A549 (cell line): ENCODE data around the gene RRAS. TPM values are rescaled to one million over a fixed set of nuclear protein-coding genes. Genes with fewer than 3 reads are reported as not detected.
A peak's percentile ranks its signal among the peaks of the same experiment; 100 is the strongest.

ENCODE experiments used
- ATAC-seq, 2 experiments: fragments of 200-7000 bp in 1 of 2; fragments of >200 bp in 1 of 2; cut with Nextera tagmentation in 1 of 2; cut with Tn5 transposase in 1 of 2; 3 replicates each; pipeline versions ENCODE4 v1.8.0 to v1.9.1; 2018 to 2020; ENCODE audit warnings: mild to moderate bottlenecking in 1 of 2, moderate library complexity in 1 of 2
- CTCF ChIA-PET: fragments of 300-600 bp; sonication (Branson Sonifier 250); formaldehyde crosslinking; extraction: SDS; loops from one replicate; lab custom pipeline; 2021; ENCODE audit warnings: antibody characterized with exemption, inconsistent platforms; lab: Yijun Ruan, JAX
- POLR2A ChIA-PET: fragments of 350-600 bp; formaldehyde crosslinking; extraction: SDS; loops from one replicate; lab custom pipeline; 2021; ENCODE audit warnings: antibody characterized with exemption, inconsistent platforms; lab: Yijun Ruan, JAX
- DNase-seq, 2 experiments: peaks; one replicate each; pipeline versions ENCODE4 v3.0.0 to v3.0.0-alpha.2; 2011 to 2016; ENCODE audit warnings: low read depth in 1 of 2, low spot score in 1 of 2
- FAIRE-seq: peaks from 2 replicates; lab custom pipeline; 2011; peaks lifted over from hg19 to GRCh38; lab: Jason Lieb, UNC
- H3K27ac ChIP-seq, 2 experiments: fragments of >200 bp; sonication (Bioruptor Twin); formaldehyde crosslinking; 3 replicates each; pipeline ENCODE4 v1.5.1; 2016 to 2017
- H3K4me1 ChIP-seq: fragments of >200 bp; sonication (Bioruptor Twin); formaldehyde crosslinking; 3 replicates; pipeline ENCODE4 v1.6.1; 2016
- H3K4me2 ChIP-seq: fragments of >200 bp; sonication (Bioruptor Twin); formaldehyde crosslinking; 3 replicates; pipeline ENCODE4 v1.6.1; 2016
- H3K4me3 ChIP-seq: fragments of >200 bp; sonication (Bioruptor Twin); formaldehyde crosslinking; 3 replicates; pipeline ENCODE4 v1.5.1; 2016
- H3K9me3 ChIP-seq: fragments of >200 bp; sonication (Bioruptor Twin); formaldehyde crosslinking; 3 replicates; pipeline ENCODE4 v1.6.1; 2016
- BHLHE40 ChIP-seq: IDR thresholded peaks from 2 replicates; pipeline ENCODE4 v1.6.1; 2012; ENCODE audit warnings: low read depth, low read length, inconsistent platforms
- CEBPB ChIP-seq, 2 experiments: fragments of >200 bp in 1 of 2; sonication (Bioruptor Twin) in 1 of 2; formaldehyde crosslinking in 1 of 2; IDR thresholded peaks; 2 replicates each; pipeline ENCODE4 v1.6.1; 2012 to 2016
- CHD2 ChIP-seq: fragments of 150-350 bp; IDR thresholded peaks from 2 replicates; pipeline ENCODE4 v1.6.1; 2014; ENCODE audit warnings: low read length; ENCODE audit not compliant: partially characterized antibody
- EHF ChIP-seq: fragments of 250-450 bp; sonication (Bioruptor Pico); IDR thresholded peaks from 2 replicates; pipeline ENCODE4 v1.5.0; 2020; ENCODE audit warnings: mild to moderate bottlenecking
- FOSB ChIP-seq: fragments of 250-450 bp; sonication (Bioruptor Pico); IDR thresholded peaks from 2 replicates; pipeline ENCODE4 v1.5.0; 2020; ENCODE audit warnings: mild to moderate bottlenecking, moderate library complexity
- FOSL2 ChIP-seq, 2 experiments: fragments of 450-650 bp in 1 of 2; fragments of >200 bp in 1 of 2; sonication (Bioruptor Twin) in 1 of 2; formaldehyde crosslinking; IDR thresholded peaks; 2 replicates each; pipeline versions ENCODE4 v1.5.0 to v1.6.1; 2016 to 2020; ENCODE audit warnings: mild to moderate bottlenecking in 1 of 2, moderate library complexity in 1 of 2
- GATA3 ChIP-seq: IDR thresholded peaks from 2 replicates; pipeline ENCODE4 v1.6.1; 2012; ENCODE audit warnings: borderline replicate concordance
- HOXA7 ChIP-seq: fragments of 250-450 bp; sonication (Bioruptor Pico); IDR thresholded peaks from 2 replicates; pipeline ENCODE4 v1.5.0; 2020; ENCODE audit warnings: mild to moderate bottlenecking, moderate library complexity
- HOXB13 ChIP-seq: fragments of 250-450 bp; sonication (Bioruptor Pico); IDR thresholded peaks from 2 replicates; pipeline ENCODE4 v1.5.0; 2020; ENCODE audit warnings: low read depth, mild to moderate bottlenecking, moderate library complexity
- HOXB5 ChIP-seq: fragments of 250-450 bp; sonication (Bioruptor Pico); IDR thresholded peaks from 2 replicates; pipeline ENCODE4 v1.5.0; 2020; ENCODE audit warnings: mild to moderate bottlenecking, moderate library complexity
- JUN ChIP-seq, 2 experiments: fragments of >200 bp; sonication (Bioruptor Twin); formaldehyde crosslinking; IDR thresholded peaks; 2 replicates in 1 of 2; 3 replicates in 1 of 2; pipeline ENCODE4 v1.6.1; 2016 to 2017
- JUNB ChIP-seq: fragments of >200 bp; sonication (Bioruptor Twin); formaldehyde crosslinking; IDR thresholded peaks from 2 replicates; pipeline ENCODE4 v1.6.1; 2016
- MAZ ChIP-seq: fragments of 150-350 bp; IDR thresholded peaks from 2 replicates; pipeline ENCODE4 v1.6.1; 2014; ENCODE audit warnings: antibody characterized with exemption, low read depth, low read length, borderline replicate concordance
- MYC ChIP-seq: IDR thresholded peaks from 2 replicates; pipeline ENCODE4 v1.6.1; 2012; ENCODE audit warnings: mild to moderate bottlenecking, inconsistent platforms, low read length, improper control_type of control experiment, borderline replicate concordance
- PHF8 ChIP-seq: fragments of 200-600 bp; sonication (generic); IDR thresholded peaks from 2 replicates; pipeline ENCODE4 v1.6.1; 2016; ENCODE audit warnings: low read depth, mild to moderate bottlenecking, antibody characterized with exemption, moderate library complexity, borderline replicate concordance
- POLR2AphosphoS2 ChIP-seq: conservative IDR thresholded peaks from 2 replicates; pipeline ENCODE4 v1.6.1; 2012; ENCODE audit warnings: low read length, improper control_type of control experiment, inconsistent platforms
- RCOR1 ChIP-seq: fragments of 150-350 bp; IDR thresholded peaks from 2 replicates; pipeline ENCODE4 v1.6.1; 2014; ENCODE audit warnings: antibody characterized with exemption, low read length, low read depth
- RFX5 ChIP-seq: fragments of 450-650 bp; IDR thresholded peaks from 2 replicates; pipeline ENCODE4 v1.7.1; 2014; ENCODE audit warnings: antibody characterized with exemption, mild to moderate bottlenecking, moderate library complexity
- SMC3 ChIP-seq: fragments of >200 bp; sonication (Bioruptor Twin); formaldehyde crosslinking; IDR thresholded peaks from 3 replicates; pipeline ENCODE4 v1.6.1; 2018; ENCODE audit warnings: inconsistent platforms
- ZNF302 ChIP-seq: fragments of 250-450 bp; sonication (Bioruptor Pico); IDR thresholded peaks from 2 replicates; pipeline ENCODE4 v1.9.0; 2021; ENCODE audit warnings: inconsistent platforms, mild to moderate bottlenecking, moderate library complexity
- WGBS: methylation state at CpG from one replicate; pipeline ENCODE4 v1.1.6; 2017; ENCODE audit errors: missing lambda C conversion rate; 5-methylcytosine and 5-hydroxymethylcytosine counted together
- polyA plus RNA-seq, 4 experiments: library from polyadenylated mRNA; depleted of rRNA in 3 of 4; stranded (reverse); fragments of >200 nt; fragmentation: RNase III in 1 of 4; extraction: RNeasy Plus Mini Kit Qiagen cat#74134 plus additional on column Dnase treatment in 1 of 4; gene quantifications; 2 replicates in 3 of 4; 3 replicates in 1 of 4; pipeline ENCODE4 v1.2.3, GENCODE V29; 2011 to 2017
- TF ChIP-seq, protein P1 (sequence below): fragments of >200 bp; sonication (Bioruptor Twin); formaldehyde crosslinking; IDR thresholded peaks from 3 replicates; pipeline ENCODE4 v1.6.1; 2016
- TF ChIP-seq, protein P2 (sequence below): fragments of 150-350 bp; IDR thresholded peaks from 2 replicates; pipeline ENCODE4 v1.6.1; 2014; ENCODE audit warnings: low read depth, mild to moderate bottlenecking, low read length
- TF ChIP-seq, protein P3 (sequence below): IDR thresholded peaks from 2 replicates; pipeline ENCODE4 v1.6.1; 2012; ENCODE audit warnings: low read depth, borderline replicate concordance
- TF ChIP-seq, protein P4 (sequence below): IDR thresholded peaks from 2 replicates; pipeline ENCODE4 v1.6.1; 2012
- TF ChIP-seq, protein P5 (sequence below): fragments of >200 bp; sonication (Bioruptor Twin); formaldehyde crosslinking; IDR thresholded peaks from 3 replicates; pipeline ENCODE4 v1.5.1; 2016
- TF ChIP-seq, protein P6 (sequence below): fragments of 250-450 bp; sonication (Bioruptor Pico); IDR thresholded peaks from 2 replicates; pipeline ENCODE4 v1.5.0; 2020; ENCODE audit warnings: low read depth, mild to moderate bottlenecking, moderate library complexity

RRAS gene
- polyA plus RNA-seq, 2 of the 4 experiments (the other 2 are of a cell fraction): 47.6 to 49.2 TPM

DNA sequence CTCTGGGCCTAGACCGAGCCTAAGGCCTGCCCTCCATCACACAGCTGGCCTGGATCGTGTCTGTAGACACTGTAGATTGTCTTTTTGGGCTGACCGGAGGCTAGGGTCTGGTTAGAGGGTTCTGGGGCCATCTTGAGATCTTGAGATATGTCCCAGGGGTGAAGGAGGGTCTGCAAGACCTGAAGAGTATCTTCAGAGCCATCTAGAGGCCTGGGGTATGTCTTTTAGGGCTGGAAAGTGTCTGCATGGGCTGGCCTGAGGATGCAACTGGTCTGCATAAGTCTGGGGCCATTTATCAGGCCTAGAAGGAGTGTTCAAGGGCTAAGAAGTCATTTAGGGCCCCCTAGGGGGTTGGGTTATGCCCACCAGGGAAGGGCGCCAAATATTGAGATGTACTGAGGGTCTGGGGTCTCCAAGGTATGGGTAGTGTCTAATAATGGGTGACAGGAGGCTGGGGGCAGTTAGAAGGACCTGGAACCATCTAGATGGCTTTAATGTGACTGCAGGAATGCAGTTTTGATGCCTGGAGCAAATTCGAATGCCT, 2.6 kb upstream of the RRAS start:
- DNase-seq: no peak
- no peak for ATAC-seq
- CTCF ChIA-PET: interaction anchor here (0.6 to 12.4 kb wide), 7 partner anchors 17 to 139 kb away, joined by 3 to 134 read pairs (median 7); partner anchors contain the start of genes BCL2L12 and IRF3
- 6% methylated on average over 4 of the region's 5 CpGs for WGBS
- no peaks in the 10 kb centered on the region for H3K9me3 ChIP-seq
- H3K4me1 ChIP-seq: peaks cover 36% of the 10 kb centered on the region
- peak overlapping the region; percentile 94 for H3K4me3 ChIP-seq
- TF ChIP-seq FOSB (CRISPR knock-in tag) (0 out of 2 replicates have a peak, but pooled peaks have one; percentile 38), HOXA7 (CRISPR knock-in tag) (0 out of 2 replicates have a peak, but pooled peaks have one; percentile 34), ZNF302 (CRISPR knock-in tag) (no peak), PHF8 (0 out of 2 replicates have a peak, but pooled peaks have one; percentile 22)
- TF ChIP-seq, protein P1, sequence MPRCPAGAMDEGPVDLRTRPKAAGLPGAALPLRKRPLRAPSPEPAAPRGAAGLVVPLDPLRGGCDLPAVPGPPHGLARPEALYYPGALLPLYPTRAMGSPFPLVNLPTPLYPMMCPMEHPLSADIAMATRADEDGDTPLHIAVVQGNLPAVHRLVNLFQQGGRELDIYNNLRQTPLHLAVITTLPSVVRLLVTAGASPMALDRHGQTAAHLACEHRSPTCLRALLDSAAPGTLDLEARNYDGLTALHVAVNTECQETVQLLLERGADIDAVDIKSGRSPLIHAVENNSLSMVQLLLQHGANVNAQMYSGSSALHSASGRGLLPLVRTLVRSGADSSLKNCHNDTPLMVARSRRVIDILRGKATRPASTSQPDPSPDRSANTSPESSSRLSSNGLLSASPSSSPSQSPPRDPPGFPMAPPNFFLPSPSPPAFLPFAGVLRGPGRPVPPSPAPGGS: no peak
- peak overlapping the region; percentile 98 for H3K4me2 ChIP-seq
- no peak for FAIRE-seq
- peak overlapping the region; percentile 94 to 97 for H3K27ac ChIP-seq
- POLR2A ChIA-PET: interaction anchor here (0.6 to 3.9 kb wide), 16 partner anchors 8 to 208 kb away, joined by 3 to 45 read pairs (median 6); partner anchors contain the start of genes ALDH16A1, BCL2L12, IRF3 and NOSIP

DNA sequence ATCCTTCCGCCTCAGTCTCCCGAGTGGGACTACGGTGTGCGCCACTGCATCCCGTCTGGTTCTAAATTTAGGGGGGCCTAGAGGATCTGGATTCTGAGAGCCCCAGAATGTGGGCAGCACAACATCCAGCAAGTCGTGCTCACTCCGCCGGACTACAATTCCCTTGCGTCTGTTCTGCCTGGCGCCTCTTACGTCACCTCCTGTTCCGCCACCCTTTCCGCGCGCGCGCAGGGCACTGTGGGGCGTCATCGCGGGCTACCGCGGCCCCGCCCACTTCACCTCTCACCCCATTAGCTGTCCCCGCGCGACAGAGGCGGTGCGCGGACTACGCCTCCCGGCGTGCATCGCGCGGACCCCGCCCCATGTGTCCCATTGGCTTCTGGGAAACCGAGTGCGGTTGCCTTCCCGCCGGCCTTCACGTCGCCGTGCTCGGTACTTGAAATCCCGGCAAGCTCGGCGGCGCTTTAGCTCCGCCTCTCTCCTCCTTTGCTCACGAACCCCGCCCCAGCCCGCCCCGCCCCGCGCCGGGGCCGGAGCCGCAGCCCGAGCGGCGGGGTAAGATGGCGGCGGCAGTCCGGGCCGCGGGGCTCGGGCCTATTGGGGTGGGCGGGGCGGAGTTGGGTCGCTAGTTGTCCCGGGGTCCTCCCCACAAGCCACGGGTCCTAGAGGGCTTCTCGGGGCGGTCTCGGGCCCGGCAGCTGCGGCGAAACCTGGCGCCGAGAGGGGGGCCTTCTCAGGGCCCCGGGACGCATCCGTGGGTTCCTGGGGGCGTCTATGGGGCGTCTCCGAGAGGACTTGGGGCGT, 1.9 kb upstream of the RRAS start, which contains the start of gene SCAF1:
Gene SCAF1, plus strand, starts transcription at position 522 of the 804 bp plus-strand sequence. CDS start 2,818 bp downstream, outside the sequence.
- ATAC-seq: peak; percentile 55 to 61
- H3K4me2 ChIP-seq: peak within 1 kb of the TSS; percentile 98
- CTCF ChIA-PET: interaction anchor here (0.6 to 12.4 kb wide), 5 partner anchors 18 to 39 kb away, joined by 3 to 134 read pairs (median 7); partner anchors contain the start of genes BCL2L12, IRF3 and PRMT1
- POLR2A ChIA-PET: interaction anchor here (0.5 to 3.9 kb wide), 23 partner anchors 8 to 235 kb away, joined by 3 to 45 read pairs (median 5); partner anchors contain the start of genes AKT1S1, ALDH16A1, AP2A1 and BCL2L12
- peak within 1 kb of the TSS; percentile 97 to 99 for H3K27ac ChIP-seq
- peak within 1 kb of the TSS; percentile 94 for H3K4me3 ChIP-seq
- WGBS: 2% methylated on average over 25 of the region's 87 CpGs
- peaks cover 37% of the 10 kb centered on the region for H3K4me1 ChIP-seq
- FAIRE-seq: peak; percentile 54
- peak; percentile 98 to 100 for DNase-seq
- H3K9me3 ChIP-seq: no peaks in the 10 kb centered on the region
- TF ChIP-seq BHLHE40 (no peak), GATA3 (no peak), JUNB (no peak), SMC3 (no peak), POLR2AphosphoS2 (peak; percentile 83), HOXB13 (CRISPR knock-in tag) (no peak), HOXB5 (CRISPR knock-in tag) (peak; percentile 64; the same call in 1 of the 2 replicates), CHD2 (peak; percentile 42), MAZ (peak; percentile 69), FOSL2 (IDR thresholded peaks at IDR 0.05) (no peak), FOSL2 (CRISPR knock-in tag; IDR thresholded peaks at IDR 0.05) (peak; percentile 74), RCOR1 (no peak), RFX5 (0 out of 2 replicates have a peak, but pooled peaks have one; percentile 40), EHF (no peak), CEBPB (IDR thresholded peaks at IDR 0.05) (peak in 1 of 2 experiments; percentile 29; a peak in 1 of 4 replicates), MYC (0 out of 2 replicates have a peak, but pooled peaks have one; percentile 20), JUN (IDR thresholded peaks at IDR 0.05) (peak in 1 of 2 experiments; percentile 96; a peak in 3 of 5 replicates)
- TF ChIP-seq, protein P1: peak; percentile 50; the same call in 2 of the 3 replicates
- TF ChIP-seq, protein P2, sequence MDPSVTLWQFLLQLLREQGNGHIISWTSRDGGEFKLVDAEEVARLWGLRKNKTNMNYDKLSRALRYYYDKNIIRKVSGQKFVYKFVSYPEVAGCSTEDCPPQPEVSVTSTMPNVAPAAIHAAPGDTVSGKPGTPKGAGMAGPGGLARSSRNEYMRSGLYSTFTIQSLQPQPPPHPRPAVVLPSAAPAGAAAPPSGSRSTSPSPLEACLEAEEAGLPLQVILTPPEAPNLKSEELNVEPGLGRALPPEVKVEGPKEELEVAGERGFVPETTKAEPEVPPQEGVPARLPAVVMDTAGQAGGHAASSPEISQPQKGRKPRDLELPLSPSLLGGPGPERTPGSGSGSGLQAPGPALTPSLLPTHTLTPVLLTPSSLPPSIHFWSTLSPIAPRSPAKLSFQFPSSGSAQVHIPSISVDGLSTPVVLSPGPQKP: no peak
- TF ChIP-seq, protein P3, sequence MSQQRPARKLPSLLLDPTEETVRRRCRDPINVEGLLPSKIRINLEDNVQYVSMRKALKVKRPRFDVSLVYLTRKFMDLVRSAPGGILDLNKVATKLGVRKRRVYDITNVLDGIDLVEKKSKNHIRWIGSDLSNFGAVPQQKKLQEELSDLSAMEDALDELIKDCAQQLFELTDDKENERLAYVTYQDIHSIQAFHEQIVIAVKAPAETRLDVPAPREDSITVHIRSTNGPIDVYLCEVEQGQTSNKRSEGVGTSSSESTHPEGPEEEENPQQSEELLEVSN: 0 out of 2 replicates have a peak, but pooled peaks have one; percentile 43
- TF ChIP-seq, protein P4, sequence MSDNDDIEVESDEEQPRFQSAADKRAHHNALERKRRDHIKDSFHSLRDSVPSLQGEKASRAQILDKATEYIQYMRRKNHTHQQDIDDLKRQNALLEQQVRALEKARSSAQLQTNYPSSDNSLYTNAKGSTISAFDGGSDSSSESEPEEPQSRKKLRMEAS: peak; percentile 74
- TF ChIP-seq, protein P5, sequence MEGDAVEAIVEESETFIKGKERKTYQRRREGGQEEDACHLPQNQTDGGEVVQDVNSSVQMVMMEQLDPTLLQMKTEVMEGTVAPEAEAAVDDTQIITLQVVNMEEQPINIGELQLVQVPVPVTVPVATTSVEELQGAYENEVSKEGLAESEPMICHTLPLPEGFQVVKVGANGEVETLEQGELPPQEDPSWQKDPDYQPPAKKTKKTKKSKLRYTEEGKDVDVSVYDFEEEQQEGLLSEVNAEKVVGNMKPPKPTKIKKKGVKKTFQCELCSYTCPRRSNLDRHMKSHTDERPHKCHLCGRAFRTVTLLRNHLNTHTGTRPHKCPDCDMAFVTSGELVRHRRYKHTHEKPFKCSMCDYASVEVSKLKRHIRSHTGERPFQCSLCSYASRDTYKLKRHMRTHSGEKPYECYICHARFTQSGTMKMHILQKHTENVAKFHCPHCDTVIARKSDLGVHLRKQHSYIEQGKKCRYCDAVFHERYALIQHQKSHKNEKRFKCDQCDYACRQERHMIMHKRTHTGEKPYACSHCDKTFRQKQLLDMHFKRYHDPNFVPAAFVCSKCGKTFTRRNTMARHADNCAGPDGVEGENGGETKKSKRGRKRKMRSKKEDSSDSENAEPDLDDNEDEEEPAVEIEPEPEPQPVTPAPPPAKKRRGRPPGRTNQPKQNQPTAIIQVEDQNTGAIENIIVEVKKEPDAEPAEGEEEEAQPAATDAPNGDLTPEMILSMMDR: no peak
- TF ChIP-seq, protein P6, sequence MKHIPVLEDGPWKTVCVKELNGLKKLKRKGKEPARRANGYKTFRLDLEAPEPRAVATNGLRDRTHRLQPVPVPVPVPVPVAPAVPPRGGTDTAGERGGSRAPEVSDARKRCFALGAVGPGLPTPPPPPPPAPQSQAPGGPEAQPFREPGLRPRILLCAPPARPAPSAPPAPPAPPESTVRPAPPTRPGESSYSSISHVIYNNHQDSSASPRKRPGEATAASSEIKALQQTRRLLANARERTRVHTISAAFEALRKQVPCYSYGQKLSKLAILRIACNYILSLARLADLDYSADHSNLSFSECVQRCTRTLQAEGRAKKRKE (CRISPR knock-in tag): no peak
